Common myeloid progenitor, CD34-positive (primary cell): Measurements from ENCODE around the gene SUOX.
A peak's percentile ranks its signal among the peaks of the same experiment; 100 is the strongest.

ENCODE experiments used
- CTCF ChIA-PET: fragments of 350-600 bp; sonication (Branson Sonifier 250); formaldehyde crosslinking; loops from one replicate; lab custom pipeline; 2021; ENCODE audit warnings: antibody characterized with exemption; lab: Charles Lee
- POLR2A ChIA-PET: fragments of 350-600 bp; sonication (Branson Sonifier 250); formaldehyde crosslinking; loops from one replicate; lab custom pipeline; 2021; ENCODE audit warnings: antibody characterized with exemption; lab: Charles Lee
- DNase-seq, 3 donors: peaks; one replicate each; pipeline versions ENCODE4 v3.0.0 to v3.0.0-alpha.2; 2013
- H3K27ac ChIP-seq, 2 experiments: 1 replicate in 1 of 2; 2 replicates in 1 of 2; pipeline ENCODE4 v1.7.0; 2013; ENCODE audit warnings: inconsistent platforms in 2 of 2, low read length in 2 of 2, mild to moderate bottlenecking in 2 of 2, low read depth in 1 of 2, moderate library complexity in 1 of 2; ENCODE audit not compliant: severe bottlenecking in 2 of 2, insufficient read depth in 1 of 2, poor library complexity in 1 of 2
- H3K27me3 ChIP-seq, 5 experiments: replicated peaks in 2 of 5; 1 replicate in 3 of 5; 2 replicates in 2 of 5; pipeline versions ENCODE4 v1.6.1 to v1.7.0; 2013; ENCODE audit warnings: low read length in 4 of 5, mild to moderate bottlenecking in 2 of 5, moderate library complexity in 2 of 5, inconsistent platforms in 1 of 5; ENCODE audit not compliant: insufficient read depth in 5 of 5, control insufficient read depth in 4 of 5
- H3K36me3 ChIP-seq, 4 experiments: 1 replicate in 2 of 4; 2 replicates in 2 of 4; pipeline versions ENCODE4 v1.6.1 to v1.7.0; 2013; ENCODE audit warnings: low read length in 3 of 4, control low read depth in 1 of 4, mild to moderate bottlenecking in 1 of 4; ENCODE audit not compliant: control insufficient read depth in 4 of 4, insufficient read depth in 4 of 4
- H3K4me1 ChIP-seq, 4 experiments: 1 replicate in 3 of 4; 2 replicates in 1 of 4; pipeline versions ENCODE4 v1.6.1 to v1.7.1; 2013; ENCODE audit warnings: low read length in 3 of 4, mild to moderate bottlenecking in 3 of 4, control low read depth in 1 of 4, inconsistent platforms in 1 of 4, moderate library complexity in 1 of 4; ENCODE audit not compliant: control insufficient read depth in 4 of 4, insufficient read depth in 4 of 4; ENCODE audit errors: control extremely low read depth in 1 of 4
- H3K4me3 ChIP-seq, 7 experiments: 1 replicate in 4 of 7; 2 replicates in 3 of 7; pipeline versions ENCODE4 v1.5.1 to v1.7.0; 2013; ENCODE audit warnings: mild to moderate bottlenecking in 7 of 7, low read length in 6 of 7, moderate library complexity in 6 of 7, inconsistent platforms in 2 of 7, low read depth in 2 of 7, control low read depth in 1 of 7; ENCODE audit not compliant: insufficient read depth in 4 of 7, control insufficient read depth in 1 of 7; ENCODE audit errors: extremely low read depth in 1 of 7
- H3K9me3 ChIP-seq, 5 experiments: 1 replicate in 4 of 5; 2 replicates in 1 of 5; pipeline versions ENCODE4 v1.6.1 to v1.7.1; 2013; ENCODE audit warnings: low read length in 4 of 5, mild to moderate bottlenecking in 2 of 5, inconsistent platforms in 1 of 5, low read depth in 1 of 5, moderate library complexity in 1 of 5; ENCODE audit not compliant: control insufficient read depth in 4 of 5, insufficient read depth in 2 of 5; ENCODE audit errors: control extremely low read depth in 1 of 5
- WGBS: methylation state at CpG from one replicate; pipeline ENCODE4 v1.1.5; 2013; ENCODE audit not compliant: insufficient coverage; 5-methylcytosine and 5-hydroxymethylcytosine counted together

SUOX gene

GRCh38 chr12:56028511-56029165 lies 31.6 kb downstream of the SUOX start:
- H3K4me1 ChIP-seq: no peaks in the 10 kb centered on the region
- ChIA-PET CTCF (interaction anchor here (0.6 to 14.1 kb wide), 18 partner anchors 9 to 313 kb away, joined by 3 to 290 read pairs (median 8); partner anchors contain the start of genes BLOC1S1, DGKA, IKZF4 and ORMDL2), POLR2A (no interaction called here)
- 86% methylated on average over 3 of the region's 5 CpGs for WGBS
- H3K27me3 ChIP-seq: no peaks in the 10 kb centered on the region
- H3K27ac ChIP-seq: no peak overlapping the region
- peaks cover 13 to 70% (median 48%) of the 10 kb centered on the region in 4 experiments for H3K36me3 ChIP-seq
- no peak for DNase-seq
- no peaks in the 10 kb centered on the region for H3K9me3 ChIP-seq
- H3K4me3 ChIP-seq: no peak overlapping the region

- H3K4me1 ChIP-seq: no peaks in the 10 kb centered on the region
- H3K9me3 ChIP-seq: no peaks in the 10 kb centered on the region
- DNase-seq: no peak
- no peak overlapping the region for H3K4me3 ChIP-seq
- H3K36me3 ChIP-seq: peaks cover 13 to 71% (median 49%) of the 10 kb centered on the region in 4 experiments
- CTCF ChIA-PET: interaction anchor here (0.5 to 14.1 kb wide), 20 partner anchors 10 to 292 kb away, joined by 3 to 290 read pairs (median 7); partner anchors contain the start of genes DGKA, IKZF4, ORMDL2 and SUOX
- no peaks in the 10 kb centered on the region for H3K27me3 ChIP-seq
- no peak overlapping the region for H3K27ac ChIP-seq
- POLR2A ChIA-PET: interaction anchor here (0.7 to 0.9 kb wide), 3 partner anchors 34 to 304 kb away, joined by 3 read pairs; no protein-coding TSS in a partner anchor
Measured at GRCh38 chr12:56029166-56029519, 32.1 kb downstream of the SUOX start.

DNA sequence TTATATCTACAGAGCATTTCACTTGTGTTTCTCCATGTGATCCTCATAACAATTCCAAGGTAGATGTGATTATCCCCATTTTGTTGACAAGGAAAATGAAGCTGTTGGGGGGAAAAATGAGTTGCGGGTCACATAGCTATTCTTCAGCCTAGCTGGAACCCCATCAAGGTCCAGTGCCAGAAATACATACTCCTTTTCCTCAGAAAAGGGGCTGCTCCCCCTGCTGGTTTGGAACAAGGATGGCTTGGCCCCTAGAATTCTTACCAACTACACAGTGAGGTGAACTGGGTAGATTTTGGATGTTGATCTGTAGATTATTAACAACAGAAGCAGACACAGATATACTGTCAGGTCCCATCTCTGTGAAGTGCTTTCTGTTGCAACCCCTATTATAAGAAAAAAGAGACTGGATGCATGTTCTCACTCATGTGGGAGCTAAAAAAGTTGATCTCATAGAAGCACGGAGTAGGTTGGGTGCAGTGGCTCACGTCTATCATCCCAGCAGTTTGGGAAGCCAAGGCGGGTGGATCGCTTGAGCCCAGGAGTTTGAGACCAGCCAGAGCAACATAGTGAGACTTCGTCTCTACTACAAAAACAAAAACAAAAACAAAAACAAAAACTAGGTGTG lies 32.7 kb downstream of the SUOX start:
- 100% methylated on average over 2 of the region's 6 CpGs for WGBS
- peak; percentile 63 to 82 (median 75) for DNase-seq
- Histone ChIP-seq H3K9me3 (no peaks in the 10 kb centered on the region), H3K27ac (no peak overlapping the region), H3K27me3 (no peaks in the 10 kb centered on the region), H3K4me1 (no peaks in the 10 kb centered on the region), H3K36me3 (peaks cover 13 to 73% (median 51%) of the 10 kb centered on the region in 4 experiments), H3K4me3 (no peak overlapping the region)
- CTCF ChIA-PET: interaction anchor here (0.5 to 14.1 kb wide), 20 partner anchors 10 to 293 kb away, joined by 3 to 290 read pairs (median 7); partner anchors contain the start of genes DGKA, IKZF4, ORMDL2 and SUOX
- POLR2A ChIA-PET: interaction anchor here (0.7 to 0.9 kb wide), 3 partner anchors 34 to 305 kb away, joined by 3 read pairs; no protein-coding TSS in a partner anchor

DNA sequence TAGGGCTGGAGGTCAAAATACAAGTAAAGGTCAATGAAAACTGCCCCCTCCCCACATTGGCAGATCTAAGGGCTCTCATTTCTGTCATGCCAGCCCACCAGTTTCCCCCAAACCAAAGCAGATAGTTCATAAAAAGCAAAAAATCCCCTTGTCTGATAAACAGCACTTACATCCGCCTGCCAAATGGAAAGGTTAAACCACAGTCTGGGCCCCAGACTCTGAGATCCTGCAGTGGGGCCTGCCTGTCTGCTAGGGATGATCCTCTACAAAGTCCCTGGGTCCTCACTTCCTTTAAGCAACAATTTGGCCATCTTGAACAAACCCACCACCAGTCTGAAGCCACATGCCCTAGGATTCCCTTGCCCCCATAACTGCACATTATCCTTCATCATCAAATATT lies 34.9 kb downstream of the SUOX start:
- 86% methylated on average over 1 of the region's 1 CpG for WGBS
- ChIA-PET CTCF (interaction anchor here (1.0 to 5.3 kb wide), 4 partner anchors 36 to 58 kb away, joined by 3 to 31 read pairs (median 6); partner anchors contain the start of genes RAB5B and SUOX), POLR2A (no interaction called here)
- Histone ChIP-seq H3K4me3 (no peak overlapping the region), H3K4me1 (no peaks in the 10 kb centered on the region), H3K27ac (no peak overlapping the region), H3K27me3 (no peaks in the 10 kb centered on the region), H3K36me3 (peaks cover 18 to 75% (median 54%) of the 10 kb centered on the region in 4 experiments), H3K9me3 (no peaks in the 10 kb centered on the region)
- no peak for DNase-seq

- CTCF ChIA-PET: interaction anchor here (0.6 to 5.3 kb wide), 2 partner anchors 38 to 51 kb away, joined by 4 to 31 read pairs; partner anchors contain the start of gene SUOX
- no peak for DNase-seq
- H3K27me3 ChIP-seq: no peaks in the 10 kb centered on the region
- no peaks in the 10 kb centered on the region for H3K4me1 ChIP-seq
- over 99% methylated on average over 17 of the region's 21 CpGs for WGBS
- no peak overlapping the region for H3K4me3 ChIP-seq
- no peaks in the 10 kb centered on the region for H3K9me3 ChIP-seq
- no peak overlapping the region for H3K27ac ChIP-seq
- POLR2A ChIA-PET: no interaction called here
- peaks cover 13 to 70% (median 48%) of the 10 kb centered on the region in 4 experiments for H3K36me3 ChIP-seq
Measured at GRCh38 chr12:56034586-56035332, 37.7 kb downstream of the SUOX start.

DNA sequence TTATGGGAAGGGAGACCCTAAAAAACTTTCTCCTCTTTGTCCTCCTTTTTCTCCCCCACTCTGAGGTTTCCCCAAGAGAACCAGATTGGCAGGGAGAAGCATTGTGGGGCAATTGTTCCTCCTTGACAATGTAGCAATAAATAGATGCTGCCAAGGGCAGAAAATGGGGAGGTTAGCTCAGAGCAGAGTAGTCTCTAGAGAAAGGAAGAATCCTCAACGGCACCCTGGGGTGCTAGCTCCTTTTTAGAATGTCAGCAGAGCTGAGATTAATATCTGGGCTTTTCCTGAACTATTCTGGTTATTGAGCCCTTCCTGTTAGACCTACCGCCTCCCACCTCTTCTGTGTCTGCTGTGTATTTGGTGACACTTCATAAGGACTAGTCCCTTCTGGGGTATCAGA lies 40.1 kb downstream of the SUOX start:
- Histone ChIP-seq H3K4me1 (peaks cover 0 to 9% (median 5%) of the 10 kb centered on the region in 4 experiments), H3K9me3 (no peaks in the 10 kb centered on the region), H3K27me3 (no peaks in the 10 kb centered on the region), H3K27ac (peak overlapping the region in 1 of 2 experiments; percentile 51), H3K36me3 (peaks cover 13 to 57% (median 40%) of the 10 kb centered on the region in 4 experiments), H3K4me3 (no peak overlapping the region)
- POLR2A ChIA-PET: interaction anchor here (0.6 kb wide), 1 partner anchor 46 kb away, joined by 3 read pairs; no protein-coding TSS in a partner anchor
- CTCF ChIA-PET: interaction anchor here (0.6 to 5.0 kb wide), 4 partner anchors 31 to 298 kb away, joined by 3 to 64 read pairs (median 4); partner anchors contain the start of genes PA2G4 and SUOX
- no peak for DNase-seq
- WGBS: no CpG with 5 or more reads among the region's 2 CpGs
